GM23248 (cell line): ENCODE data around the gene WARS2.

ENCODE experiments used
- EZH2 ChIP-seq: fragments of 200-600 bp; sonication (generic); IDR thresholded peaks from 2 replicates; pipeline ENCODE4 v1.6.1; 2018; ENCODE audit warnings: antibody characterized with exemption, mild to moderate bottlenecking; ENCODE audit not compliant: insufficient read depth, poor library complexity, severe bottlenecking
- EZH2phosphoT487 ChIP-seq: fragments of 200-600 bp; sonication (generic); IDR thresholded peaks from 2 replicates; pipeline ENCODE4 v1.6.1; 2018; ENCODE audit warnings: antibody characterized with exemption, moderate library complexity, mild to moderate bottlenecking, low read depth; ENCODE audit not compliant: insufficient read depth

- no peak for TF ChIP-seq EZH2
- TF ChIP-seq EZH2phosphoT487, result no peak
Measured at GRCh38 chr1:118991448-118991847, 149.0 kb downstream of the WARS2 start.
